ENCODE data around the gene TMEM151A. TPM values are rescaled to one million over a fixed set of nuclear protein-coding genes. Genes with fewer than 3 reads are reported as not detected.

The TMEM151A gene
- total RNA-seq, 4 donors from 2014 or later: 1.6 to 14.8 (median 9.1) TPM; not detected in 1

GRCh38 chr11:66327171-66328030 is 35.7 kb downstream of the TMEM151A start:
- ATAC-seq (ENCODE audit: low FRiP score) (peak; percentile 58), DNase-seq (ENCODE audit: low spot score) (no peak)
- TF ChIP-seq CTCF (IDR thresholded peaks at IDR 0.05): no peak

- DNase-seq (ENCODE audit: low spot score) (no peak), ATAC-seq (ENCODE audit: low FRiP score) (no peak)
- no peak for TF ChIP-seq CTCF (IDR thresholded peaks at IDR 0.05)
Observed at GRCh38 chr11:66328031-66328301, 36.3 kb downstream of the TMEM151A start.

GRCh38 chr11:66328302-66329144 is 36.8 kb downstream of the TMEM151A start:
- TF ChIP-seq CTCF (IDR thresholded peaks at IDR 0.05): peak in 2 of 3 donors; percentile 97 to 98
- peak; percentile 66 for ATAC-seq (ENCODE audit: low FRiP score)
- peak; percentile 65 for DNase-seq (ENCODE audit: low spot score)

GRCh38 chr11:66329165-66329673 is 37.5 kb downstream of the TMEM151A start:
- DNase-seq (ENCODE audit: low spot score) (no peak), ATAC-seq (ENCODE audit: low FRiP score) (no peak)
- no peak for TF ChIP-seq CTCF (IDR thresholded peaks at IDR 0.05)

GRCh38 chr11:66330931-66331330 is 39.2 kb downstream of the TMEM151A start:
- ATAC-seq (ENCODE audit: low FRiP score) (no peak), DNase-seq (ENCODE audit: low spot score) (no peak)
- no peak for TF ChIP-seq CTCF (IDR thresholded peaks at IDR 0.05)

GRCh38 chr11:66331542-66332370 is 40.1 kb downstream of the TMEM151A start:
- DNase-seq (ENCODE audit: low spot score): no peak
- no peak for ATAC-seq (ENCODE audit: low FRiP score)
- no peak for TF ChIP-seq CTCF (IDR thresholded peaks at IDR 0.05)
